Activated CD8-positive, alpha-beta memory T cell treated with anti-CD3 and anti-CD28 coated beads for 24 hours (primary cell): ENCODE data around the gene LIG1.

Source experiments
- DNase-seq: peaks from one replicate; pipeline ENCODE4 v3.0.0-alpha.2; 2020

Gene LIG1

GRCh38 chr19:48181505-48181904, 11.4 kb upstream of the LIG1 start:
- no peak for DNase-seq

DNA sequence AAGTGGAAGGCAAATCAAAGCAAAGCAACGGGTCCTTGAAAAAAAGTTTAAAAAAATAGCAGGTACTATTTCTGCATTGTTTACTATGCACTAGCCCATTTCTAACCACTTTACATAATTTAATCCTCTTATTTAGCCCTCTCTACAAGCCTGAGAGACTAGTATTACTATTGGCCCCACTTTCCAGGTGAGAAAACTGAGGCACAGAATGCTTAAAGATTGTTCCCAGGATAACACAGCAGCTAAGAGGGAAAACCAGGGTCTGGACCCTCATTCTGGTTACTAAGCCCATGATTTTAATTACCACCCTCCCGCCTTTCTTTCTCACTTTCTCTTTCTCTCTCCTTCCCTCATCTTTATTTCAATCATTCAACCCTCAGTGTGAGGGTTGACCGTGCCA, 6.1 kb upstream of the LIG1 start:
- no peak for DNase-seq

GRCh38 chr19:48175578-48175977, 5.4 kb upstream of the LIG1 start:
- DNase-seq: no peak

DNA sequence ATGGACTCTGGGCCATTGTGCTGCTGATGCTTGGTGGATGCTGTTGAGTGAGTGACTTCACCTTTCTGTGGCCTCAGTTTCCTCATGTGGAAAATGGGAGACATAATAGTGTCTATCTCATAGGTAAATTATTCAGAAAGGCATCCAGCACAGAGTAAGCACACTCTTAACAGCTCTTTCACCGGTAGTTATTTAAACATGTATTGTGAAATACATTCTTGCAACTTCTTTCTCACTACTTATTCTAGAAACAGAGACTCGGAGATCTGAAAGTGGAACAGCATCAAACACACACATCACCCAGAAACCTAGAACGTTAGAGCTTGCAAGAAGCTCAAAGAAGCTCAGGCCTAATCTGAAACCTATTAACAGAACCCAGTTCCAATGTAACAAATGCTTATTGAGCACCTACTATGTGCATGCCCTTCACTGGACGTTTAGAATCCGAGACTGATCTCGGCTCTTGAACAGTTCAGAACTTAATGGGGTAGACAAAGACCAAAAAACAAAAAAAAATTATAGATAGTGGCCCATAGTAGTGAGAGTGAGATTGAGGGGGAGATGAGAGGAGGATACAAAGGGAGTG, 4.4 kb upstream of the LIG1 start:
- no peak for DNase-seq

- no peak for DNase-seq
Observed at GRCh38 chr19:48171710-48172109, 1.6 kb upstream of the LIG1 start.

DNA sequence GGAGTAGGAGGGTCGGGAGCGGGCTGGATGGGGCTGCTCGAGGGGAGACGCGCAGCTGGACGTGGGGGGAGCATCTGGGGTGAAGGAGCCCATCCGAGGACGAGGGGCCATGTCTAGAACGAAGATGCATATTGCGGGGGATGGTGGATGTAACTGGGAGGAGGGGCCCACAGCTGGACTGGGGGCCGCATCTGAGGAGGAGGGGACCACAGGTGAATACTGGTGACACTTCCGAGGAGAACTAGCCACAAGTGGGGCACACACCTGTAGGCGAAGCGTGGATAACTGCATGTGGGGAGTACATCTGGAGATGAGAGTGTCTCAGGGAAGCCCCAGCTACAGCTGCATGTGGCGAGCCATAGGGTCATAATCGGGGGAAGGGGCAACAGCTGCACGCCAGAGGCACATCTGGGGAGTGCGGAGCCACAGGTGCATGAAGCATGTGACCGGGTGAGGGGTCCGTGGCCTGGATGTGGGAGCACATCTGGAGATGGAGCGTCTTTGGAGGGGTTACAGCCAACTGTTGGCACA, 738 bp upstream of the LIG1 start:
- DNase-seq: no peak

- peak; percentile 96 for DNase-seq
Observed at GRCh38 chr19:48169578-48169938, 586 bp downstream of the LIG1 start.

DNA sequence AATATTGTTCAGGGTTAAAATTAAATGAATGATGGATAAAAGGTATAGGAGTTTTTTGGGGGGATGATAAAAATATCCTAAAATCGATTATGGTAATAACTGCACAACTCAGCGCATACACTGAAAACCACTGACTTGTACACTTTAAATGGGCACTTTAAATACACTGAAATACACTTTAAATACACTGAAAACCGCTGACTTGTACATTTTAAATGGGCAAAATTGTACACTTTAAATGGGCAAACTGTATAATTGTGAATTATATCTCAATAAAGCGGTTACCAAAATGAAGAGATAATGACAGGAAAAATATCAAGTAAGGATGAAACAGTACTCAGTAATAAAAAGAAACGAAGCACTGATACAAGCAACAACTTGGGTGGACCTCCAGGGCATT, 1.5 kb downstream of the LIG1 start:
- no peak for DNase-seq

GRCh38 chr19:48158210-48158790, 11.8 kb downstream of the LIG1 start:
- no peak for DNase-seq

- no peak for DNase-seq
Observed at GRCh38 chr19:48154003-48154402, 16.1 kb downstream of the LIG1 start.

DNA sequence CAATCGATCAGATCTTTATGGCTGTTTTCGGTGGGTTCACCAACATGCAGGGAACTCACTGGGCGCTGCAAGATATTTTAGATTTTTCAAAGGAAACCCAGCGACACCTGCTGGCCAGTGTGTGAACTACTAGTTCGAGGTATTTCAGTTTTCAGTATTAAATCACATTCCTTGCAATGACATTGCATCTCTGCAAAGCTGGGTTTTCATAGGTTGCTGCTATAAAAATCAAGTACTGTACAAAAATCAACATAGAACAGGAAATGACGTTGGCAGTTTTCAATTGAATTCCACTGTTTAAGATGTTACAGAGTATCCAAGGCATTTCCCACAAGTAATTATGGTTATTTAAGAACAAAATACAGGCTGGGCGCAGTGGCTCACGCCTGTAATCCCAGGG, 17.6 kb downstream of the LIG1 start:
- DNase-seq: peak; percentile 89

DNA sequence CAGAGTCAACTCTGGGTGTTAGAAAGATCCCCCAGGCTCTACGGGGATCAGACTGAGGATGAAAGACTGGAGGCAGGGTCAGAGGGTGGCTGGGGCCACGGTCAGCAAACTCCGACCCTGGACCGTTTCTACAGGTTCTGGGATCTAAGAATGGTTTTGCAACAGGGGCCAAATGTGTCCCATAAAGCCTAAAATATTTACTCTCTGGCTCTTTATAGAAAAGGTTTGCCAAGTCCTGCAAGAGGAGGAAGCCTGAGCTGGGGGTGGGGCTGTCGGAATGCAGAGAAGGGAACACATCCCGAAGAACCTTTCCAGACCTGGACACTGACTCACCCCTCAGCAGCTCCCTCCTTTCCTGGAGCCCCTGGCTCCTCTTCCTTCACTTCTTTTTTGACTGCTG, 20.7 kb downstream of the LIG1 start:
- no peak for DNase-seq

GRCh38 chr19:48148576-48148975, 21.6 kb downstream of the LIG1 start:
- DNase-seq: no peak

DNA sequence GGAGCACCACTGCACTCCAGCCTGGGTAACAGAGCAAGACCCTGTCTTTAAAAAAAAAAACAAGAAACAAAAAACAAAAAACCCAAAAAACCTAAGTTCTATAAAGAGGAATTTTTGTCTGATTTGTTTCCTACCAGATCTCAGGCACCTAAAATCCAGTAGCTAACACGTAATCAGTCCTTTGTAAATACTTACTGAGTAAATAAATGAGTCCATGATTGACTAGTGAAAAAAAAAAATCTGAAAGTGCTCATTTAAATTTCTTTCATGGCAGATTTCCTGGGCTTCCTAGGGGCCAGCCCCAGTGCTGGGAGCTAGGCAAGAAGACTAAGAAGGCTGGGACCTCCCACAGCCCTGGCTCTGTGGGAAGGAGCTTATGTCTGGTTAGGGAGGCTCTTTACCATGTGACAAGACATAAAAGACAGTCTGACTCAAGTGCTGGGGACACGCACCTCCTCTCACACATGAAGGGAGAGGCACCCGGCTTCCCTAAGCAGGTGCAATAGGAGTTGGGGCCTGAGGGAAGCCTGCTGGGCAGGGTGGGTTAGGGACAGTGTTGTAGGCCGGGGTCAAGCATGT, 22.5 kb downstream of the LIG1 start:
- no peak for DNase-seq

GRCh38 chr19:48139053-48139452, 31.1 kb downstream of the LIG1 start:
- no peak for DNase-seq

- no peak for DNase-seq
Observed at GRCh38 chr19:48137411-48137810, 32.7 kb downstream of the LIG1 start.

GRCh38 chr19:48136547-48136946, 33.6 kb downstream of the LIG1 start:
- DNase-seq: no peak

- no peak for DNase-seq
Observed at GRCh38 chr19:48135411-48135810, 34.7 kb downstream of the LIG1 start.

GRCh38 chr19:48133094-48133493, 37.0 kb downstream of the LIG1 start:
- DNase-seq: no peak

- DNase-seq: no peak
Observed at GRCh38 chr19:48127561-48127960, 42.6 kb downstream of the LIG1 start.

DNA sequence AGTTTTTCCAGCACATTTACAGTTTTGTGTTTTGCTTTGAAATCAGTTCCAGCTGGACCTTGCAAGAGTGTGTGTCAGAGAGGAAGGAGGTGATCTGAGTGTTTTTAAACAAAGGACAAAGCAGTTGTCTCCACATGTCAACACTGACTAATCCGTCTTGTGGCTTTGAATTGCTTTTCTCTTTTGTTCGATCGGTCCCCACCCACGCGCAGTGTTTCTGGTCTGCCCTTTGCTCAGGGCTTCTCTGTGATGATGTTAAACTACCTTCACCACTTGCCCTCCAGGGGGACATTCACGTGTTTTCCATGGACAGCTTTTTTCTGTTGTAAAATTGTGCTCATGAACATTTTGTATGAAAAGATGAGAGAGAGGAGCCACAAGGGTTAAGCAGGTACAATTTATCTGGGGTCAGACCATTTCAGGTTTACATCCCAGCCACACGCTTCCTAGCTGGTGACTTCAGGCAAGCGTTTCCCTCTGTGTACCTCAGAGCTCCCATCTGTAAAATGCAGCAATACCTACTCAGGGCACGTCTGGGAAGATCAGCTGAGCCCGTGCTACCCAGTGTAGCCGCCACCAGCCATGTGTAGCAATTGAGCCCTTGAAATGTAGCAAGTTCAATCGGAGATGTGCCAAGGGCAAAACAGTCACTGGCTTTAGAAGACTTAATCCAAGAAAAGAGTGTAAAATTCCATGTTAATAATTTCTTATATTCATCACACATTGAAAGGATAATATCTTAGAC, 46.1 kb downstream of the LIG1 start:
- DNase-seq: no peak

- no peak for DNase-seq
Observed at GRCh38 chr19:48122421-48122820, 47.7 kb downstream of the LIG1 start.

DNA sequence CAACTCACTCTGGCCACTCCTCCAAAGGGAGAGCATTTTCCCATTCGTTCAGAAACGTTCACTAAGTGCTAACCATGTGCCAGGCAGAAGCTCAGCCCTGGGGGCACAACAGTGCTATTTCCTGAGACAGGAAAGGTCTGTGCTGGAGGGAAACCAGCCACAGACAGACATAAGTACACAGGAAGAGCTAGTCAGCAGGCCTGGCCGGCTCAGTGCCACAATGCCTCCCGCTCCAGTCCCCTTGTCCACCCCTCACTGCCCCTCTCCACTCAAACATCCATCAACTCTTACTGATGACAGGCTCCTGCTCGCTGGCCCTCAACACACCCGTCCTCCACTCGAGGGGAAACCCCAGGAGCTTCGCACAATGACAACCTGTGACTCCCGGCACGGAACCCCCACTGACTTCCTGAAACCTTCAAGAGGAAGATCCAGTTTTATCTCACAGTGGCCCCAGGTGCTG, 48.2 kb downstream of the LIG1 start:
- no peak for DNase-seq

- DNase-seq: no peak
Observed at GRCh38 chr19:48121066-48121465, 49.1 kb downstream of the LIG1 start.
